ENCODE measurements around the gene TEX12. TPM values are rescaled to one million over a fixed set of nuclear protein-coding genes. Genes with fewer than 3 reads are reported as not detected.

TEX12 gene
- total and polyA plus RNA-seq, 2 of the 4 experiments (the other 2 are of a cell fraction): 0.12 TPM; not detected in 1

DNA sequence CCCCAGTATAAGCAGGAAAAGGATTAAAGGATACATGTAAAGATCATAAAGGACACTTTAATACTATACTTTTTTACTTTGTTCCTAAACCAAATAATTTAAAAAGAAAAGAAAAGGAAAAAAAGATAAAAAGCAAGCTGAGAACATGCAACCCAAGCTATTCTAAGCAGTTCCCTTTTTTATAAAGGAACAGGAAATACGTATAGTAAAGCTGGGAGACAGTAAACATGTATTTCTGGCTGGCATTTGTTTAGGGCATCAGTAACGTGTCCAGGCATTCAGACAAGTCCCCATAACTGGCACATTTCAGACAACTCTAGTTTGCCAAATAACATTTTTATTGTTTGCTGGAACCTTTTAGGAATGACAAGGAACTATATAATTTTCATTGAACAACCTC lies 33.1 kb downstream of the TEX12 start:
- H3K36me3 ChIP-seq (ENCODE audit: control insufficient read depth, insufficient read depth, low read length): no peaks in the 10 kb centered on the region
- H3K9ac ChIP-seq (ENCODE audit: low read depth, low read length): no peak overlapping the region
- no peak overlapping the region for H3K4me3 ChIP-seq (ENCODE audit: insufficient read depth, low read depth, low read length)
- H3K23ac ChIP-seq (ENCODE audit: low read depth, low read length): no peak overlapping the region
- BruUV-seq (replicated peaks): no TSS peak
- no peak overlapping the region for H4K91ac ChIP-seq (ENCODE audit: insufficient read depth, low read depth, low read length)
- H3K4ac ChIP-seq (ENCODE audit: low read depth, low read length): no peak overlapping the region
- H4K5ac ChIP-seq (ENCODE audit: low read depth, low read length): no peak overlapping the region
- no peak overlapping the region for H2AFZ ChIP-seq (replicated peaks; ENCODE audit: low read length, poor library complexity)
- no peaks in the 10 kb centered on the region; the same call in 1 of the 2 replicates for H3K27me3 ChIP-seq (ENCODE audit: control insufficient read depth, insufficient read depth, low read length)
- in situ Hi-C loops (cut with MboI; ENCODE audit: low sequenced_read_pairs) (loop anchor here (25.0 kb wide), 1 partner anchor 1337 kb away; no protein-coding TSS in a partner anchor), dilution Hi-C loops (cut with HindIII; ENCODE audit: low sequenced_read_pairs, unreplicated experiment) (no loop called here), intact Hi-C loops (cut with micrococcal nuclease) (no loop called here)
- no peaks in the 10 kb centered on the region for H4K20me1 ChIP-seq (ENCODE audit: insufficient read depth, low read length)
- no peak overlapping the region for H2BK5ac ChIP-seq (ENCODE audit: low read depth, low read length, poor library complexity, severe bottlenecking)
- no peak overlapping the region for H2BK15ac ChIP-seq (ENCODE audit: low read depth, low read length)
- no peak overlapping the region for H2BK120ac ChIP-seq (ENCODE audit: low read depth, low read length)
- no peak overlapping the region for H2AK9ac ChIP-seq (replicated peaks; ENCODE audit: low read depth, low read length, poor library complexity)
- no CpG with 5 or more reads among the region's 2 CpGs for WGBS, 2 experiments (ENCODE audit: extremely low coverage in 2 of 2, insufficient read length in 1 of 2)
- no peaks in the 10 kb centered on the region; the same call in 1 of the 2 replicates for H3K9me1 ChIP-seq (ENCODE audit: insufficient read depth, low read length)
- H3K79me1 ChIP-seq (ENCODE audit: low read depth in 1 of 2, low read length in 2 of 2): no peaks in the 10 kb centered on the region
- H2BK20ac ChIP-seq (ENCODE audit: low read depth, low read length): no peak overlapping the region
- H3K18ac ChIP-seq (ENCODE audit: low read depth, low read length): no peak overlapping the region
- no peak overlapping the region for H2AK5ac ChIP-seq (ENCODE audit: low read depth, low read length)
- H4K8ac ChIP-seq (ENCODE audit: low read depth in 2 of 2, low read length in 2 of 2): no peak overlapping the region
- TF ChIP-seq RAD21 (IDR thresholded peaks at IDR 0.05; ENCODE audit: low read length) (no peak), NFE2L2 (IDR thresholded peaks at IDR 0.05; ENCODE audit: low read depth, low read length) (no peak), MXI1 (IDR thresholded peaks at IDR 0.05; ENCODE audit: borderline replicate concordance, low read depth, low read length) (no peak), RFX5 (IDR thresholded peaks at IDR 0.05; ENCODE audit: low read depth, low read length) (no peak), USF2 (IDR thresholded peaks at IDR 0.05; ENCODE audit: low read depth, low read length) (no peak), ELK1 (IDR thresholded peaks at IDR 0.05; ENCODE audit: borderline replicate concordance, low read depth, low read length) (no peak), RCOR1 (IDR thresholded peaks at IDR 0.05; ENCODE audit: insufficient replicate concordance, low read length) (no peak), BHLHE40 (IDR thresholded peaks at IDR 0.05; ENCODE audit: low read depth, low read length) (no peak), POLR2A (IDR thresholded peaks at IDR 0.05; ENCODE audit: low read depth, low read length) (no peak), SMC3 (IDR thresholded peaks at IDR 0.05; ENCODE audit: low read depth, low read length) (no peak), MAZ (IDR thresholded peaks at IDR 0.05; ENCODE audit: borderline replicate concordance, low read depth, low read length) (no peak), FOS (IDR thresholded peaks at IDR 0.05; ENCODE audit: low read depth, low read length) (no peak), CEBPB (IDR thresholded peaks at IDR 0.05; ENCODE audit: low read depth, low read length) (no peak)
- no peaks in the 10 kb centered on the region for H3K9me3 ChIP-seq (ENCODE audit: control insufficient read depth, insufficient read depth, low read length)
- H3K4me2 ChIP-seq (ENCODE audit: low read depth, low read length): no peak overlapping the region
- H3K27ac ChIP-seq (ENCODE audit: insufficient read depth, low read length): no peak overlapping the region
- POLR2A ChIA-PET (ENCODE audit: unreplicated experiment): no interaction called here
- ATAC-seq (ENCODE audit: low read depth) (no peak), DNase-seq (no peak)
- no peak overlapping the region for H3K14ac ChIP-seq (replicated peaks; ENCODE audit: low read depth, low read length)
- no peak overlapping the region for H3K56ac ChIP-seq (ENCODE audit: extremely low read depth, insufficient read depth, low read length)
- CTCF ChIA-PET: no interaction called here
- H3K4me1 ChIP-seq (ENCODE audit: control insufficient read depth, insufficient read depth, low read length): peaks cover 2% of the 10 kb centered on the region; the same call in 1 of the 2 replicates

Measured in IMR-90 (cell line).